Iris pigment epithelial cell (primary cell): ENCODE data around the gene PPFIBP1.
A peak's percentile ranks its signal among the peaks of the same experiment; 100 is the strongest.

Source experiments
- DNase-seq: peaks from one replicate; pipeline ENCODE4 v3.0.0-alpha.2; 2011; ENCODE audit warnings: low read depth

The PPFIBP1 gene

GRCh38 chr12:27665704-27666103 lies 141.7 kb downstream of the PPFIBP1 start:
- DNase-seq = no peak

GRCh38 chr12:27666510-27666909 lies 142.5 kb downstream of the PPFIBP1 start:
- DNase-seq = no peak

GRCh38 chr12:27667540-27667939 lies 143.5 kb downstream of the PPFIBP1 start:
- peak; percentile 79 for DNase-seq

DNA sequence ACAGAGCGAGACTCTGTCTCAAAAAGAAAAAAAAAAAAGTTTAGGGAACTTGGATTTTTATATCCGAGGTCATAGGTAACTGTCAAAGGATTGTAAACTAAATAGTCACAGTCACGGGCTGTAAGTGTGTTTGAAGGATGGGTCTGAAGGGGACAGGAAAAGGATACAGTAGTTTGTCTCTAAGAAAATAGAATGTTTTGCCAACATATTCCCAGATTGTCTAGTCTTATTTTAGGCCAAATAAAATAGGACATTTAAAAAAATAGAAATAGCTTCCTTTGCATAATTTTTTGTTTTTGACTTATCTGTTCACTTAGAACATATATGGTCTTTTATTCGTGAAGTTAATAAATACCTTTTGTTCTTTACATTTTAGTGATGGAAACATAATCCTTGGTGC lies 148.0 kb downstream of the PPFIBP1 start:
- no peak for DNase-seq

DNA sequence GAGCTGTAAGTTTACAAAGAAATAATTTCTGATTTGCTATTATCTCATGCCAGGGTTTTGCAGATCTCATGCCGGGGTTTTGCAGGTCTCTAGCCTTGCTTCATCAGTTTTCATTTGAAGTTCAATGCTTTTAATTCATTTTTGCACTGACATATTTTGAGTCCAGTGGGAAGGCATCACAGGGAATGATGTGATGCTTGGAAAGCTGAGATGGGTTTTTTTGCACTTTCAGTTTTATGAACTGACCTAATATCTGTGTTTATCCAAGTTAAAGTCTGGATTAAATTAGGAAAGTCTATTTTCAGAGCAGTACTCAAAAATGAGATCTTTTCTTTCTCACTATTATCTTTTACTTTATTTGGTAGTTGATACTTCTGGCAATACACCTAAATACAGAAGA lies 148.6 kb downstream of the PPFIBP1 start:
- no peak for DNase-seq

DNA sequence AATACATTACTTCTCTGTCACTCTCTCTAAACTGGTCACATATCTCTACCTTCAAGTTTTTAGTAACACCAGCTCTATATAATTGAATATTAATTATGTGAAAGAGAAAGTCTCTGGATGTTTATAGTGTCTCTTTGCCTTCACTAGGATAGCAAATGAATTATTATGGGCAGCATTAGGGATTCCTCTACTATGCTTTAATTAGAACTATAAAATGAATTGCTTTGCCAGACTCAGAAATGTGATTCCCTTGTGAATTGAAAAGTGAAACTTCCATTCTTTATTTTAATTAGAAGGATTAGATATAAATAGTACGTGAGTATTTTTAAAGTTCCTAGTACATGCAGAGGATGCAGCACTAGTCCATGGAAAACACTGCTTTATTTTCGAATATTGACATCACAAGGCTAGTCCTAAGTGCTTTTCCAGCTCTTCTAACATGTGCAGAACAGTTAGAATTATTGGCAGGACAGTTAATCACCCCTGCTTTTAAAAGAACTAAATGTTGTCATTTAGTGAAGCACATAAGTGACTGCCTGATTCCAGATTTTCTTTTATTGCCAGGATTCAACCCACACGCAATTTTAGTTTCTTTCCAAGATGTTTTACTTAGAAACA lies 149.2 kb downstream of the PPFIBP1 start:
- no peak for DNase-seq

- DNase-seq = no peak
Measured at GRCh38 chr12:27674989-27675388, 151.0 kb downstream of the PPFIBP1 start.

- no peak for DNase-seq
Measured at GRCh38 chr12:27680619-27681018, 156.6 kb downstream of the PPFIBP1 start.

DNA sequence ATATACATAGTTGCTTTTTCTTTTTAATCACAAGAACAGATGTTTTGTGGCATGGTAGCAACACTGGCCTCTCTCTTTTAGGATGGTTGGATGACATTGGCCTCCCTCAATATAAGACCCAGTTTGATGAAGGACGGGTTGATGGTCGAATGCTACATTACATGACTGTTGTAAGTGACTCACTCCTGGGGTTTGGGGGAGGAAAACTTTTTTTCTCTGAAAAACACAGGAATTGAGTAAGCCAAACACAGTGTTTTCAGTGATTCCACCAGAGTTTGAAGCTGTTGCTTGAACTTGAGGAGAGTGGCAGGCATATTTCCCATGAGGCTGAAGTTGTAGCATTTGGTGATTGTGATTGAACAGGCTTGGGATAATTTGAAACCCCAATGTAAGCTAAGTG lies 158.5 kb downstream of the PPFIBP1 start:
- peak; percentile 68 for DNase-seq

DNA sequence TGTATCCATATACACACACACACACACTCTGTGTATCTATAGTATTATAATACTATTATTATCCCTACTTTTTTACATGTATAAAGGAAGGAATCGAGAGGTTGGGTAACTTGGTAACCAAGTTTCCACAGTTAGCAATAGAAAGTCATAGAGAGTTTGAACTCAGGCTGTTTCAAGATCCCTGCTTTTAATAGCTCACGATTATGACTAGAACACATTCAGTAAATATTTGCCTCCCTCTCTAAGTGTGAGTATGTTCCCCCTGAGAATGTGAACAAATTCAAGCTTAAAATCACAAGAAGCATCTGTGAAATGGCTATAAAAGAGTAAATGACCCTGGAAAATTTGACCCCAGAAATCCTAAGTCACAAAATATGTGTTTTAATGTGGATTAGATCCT lies 161.3 kb downstream of the PPFIBP1 start:
- DNase-seq = no peak

- no peak for DNase-seq
Measured at GRCh38 chr12:27686147-27686546, 162.1 kb downstream of the PPFIBP1 start.

DNA sequence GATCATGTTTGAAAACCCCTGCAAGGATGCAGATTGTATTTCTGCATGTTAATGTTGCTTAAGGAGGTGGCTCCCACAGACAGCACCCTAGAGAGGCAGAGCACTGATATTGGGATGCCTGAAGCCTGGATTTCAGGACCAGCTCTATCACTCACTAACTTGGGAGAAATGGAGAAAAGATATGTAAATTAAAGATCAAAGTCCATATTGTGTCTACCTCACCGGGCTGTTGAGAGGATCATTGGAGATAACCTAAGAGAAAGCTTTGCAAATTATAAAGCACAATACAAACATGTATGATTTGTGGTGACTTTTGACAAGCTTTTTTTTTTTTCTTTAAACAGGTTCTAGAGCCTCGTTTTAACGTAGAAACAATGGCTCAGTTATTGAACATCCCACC lies 164.7 kb downstream of the PPFIBP1 start:
- no peak for DNase-seq

GRCh38 chr12:27689558-27690180 lies 165.7 kb downstream of the PPFIBP1 start:
- no peak for DNase-seq

DNA sequence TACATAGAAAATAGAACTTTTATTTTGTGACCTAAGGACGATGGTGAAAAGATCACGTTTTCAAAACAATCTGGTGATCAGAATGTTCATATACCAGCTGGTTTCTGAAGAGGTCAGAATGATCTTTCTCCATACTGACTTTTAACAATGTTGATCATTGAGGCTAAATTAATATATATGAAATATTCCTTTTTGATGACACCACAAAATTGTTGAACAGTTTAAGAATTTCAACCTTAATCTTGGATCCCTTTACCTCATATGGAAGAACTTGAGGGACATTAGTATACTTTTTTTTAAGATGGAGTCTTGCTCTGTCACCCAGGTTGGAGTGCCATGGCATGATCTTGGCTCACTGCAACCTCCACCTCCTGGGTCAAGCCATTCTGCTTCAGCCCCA lies 169.4 kb downstream of the PPFIBP1 start:
- DNase-seq = no peak

DNA sequence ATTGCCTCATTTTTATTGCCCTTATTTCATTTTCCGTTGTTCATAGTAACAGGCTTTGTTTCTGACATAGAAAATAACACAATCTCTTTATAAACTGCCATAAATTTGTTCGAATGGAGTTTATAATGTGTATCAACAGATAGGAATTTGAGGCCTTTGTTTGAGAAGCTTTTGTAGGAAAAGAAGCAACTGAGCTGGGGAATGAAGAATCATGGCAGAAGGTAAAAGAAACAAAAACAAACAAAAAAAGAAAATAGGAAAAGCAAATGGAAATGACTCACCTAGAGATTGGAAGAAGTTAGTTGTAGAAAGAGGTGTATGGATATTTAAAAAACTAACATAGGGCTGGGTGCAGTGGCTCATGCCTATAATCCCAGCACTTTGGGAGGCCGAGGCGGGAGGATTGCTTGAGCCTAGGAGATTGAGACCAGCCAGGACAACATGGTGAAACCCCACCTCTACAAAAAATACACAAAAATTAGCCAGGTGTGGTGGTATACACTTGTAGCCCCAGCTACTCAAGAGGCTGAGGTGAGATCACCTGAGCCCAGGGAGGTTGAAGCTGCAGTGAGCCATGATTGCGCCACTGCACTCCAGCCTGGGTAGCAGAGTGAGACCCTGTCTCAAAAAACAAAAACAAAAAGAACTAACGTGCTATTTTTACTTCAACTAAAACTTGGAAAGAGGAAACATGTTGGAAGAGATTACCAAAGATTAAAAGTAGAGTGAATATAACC lies 171.7 kb downstream of the PPFIBP1 start:
- no peak for DNase-seq

- no peak for DNase-seq
Measured at GRCh38 chr12:27696293-27696652, 172.3 kb downstream of the PPFIBP1 start, which contains the start of gene REP15. Gene REP15, plus strand, starts transcription at chr12:27696447. Its CDS starts 116 bp downstream, at chr12:27696563.

DNA sequence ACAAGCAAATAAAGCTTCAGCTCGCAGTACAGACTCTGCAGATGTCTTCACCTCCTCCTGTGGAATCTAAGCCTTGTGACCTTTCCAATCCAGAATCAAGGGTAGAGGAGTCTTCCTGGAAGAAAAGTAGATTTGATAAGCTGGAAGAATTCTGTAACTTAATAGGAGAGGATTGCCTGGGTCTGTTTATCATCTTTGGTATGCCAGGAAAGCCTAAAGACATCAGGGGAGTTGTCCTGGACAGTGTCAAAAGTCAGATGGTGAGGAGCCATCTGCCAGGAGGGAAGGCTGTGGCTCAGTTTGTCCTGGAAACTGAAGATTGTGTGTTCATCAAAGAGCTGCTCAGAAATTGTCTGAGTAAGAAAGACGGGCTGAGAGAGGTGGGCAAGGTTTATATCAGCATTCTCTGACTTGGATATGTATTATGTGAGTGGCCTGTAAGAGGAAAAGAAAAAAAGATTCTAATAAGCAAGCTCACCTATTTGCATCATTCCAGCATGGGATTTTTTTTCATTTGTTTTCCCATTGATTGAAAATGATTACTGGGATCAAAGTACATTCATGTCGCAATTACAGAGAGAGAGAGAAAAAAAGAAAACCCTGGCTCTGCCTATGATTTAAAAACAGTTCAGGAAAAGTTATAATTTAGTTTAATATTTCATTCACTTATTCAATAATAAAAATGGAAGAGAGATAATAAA lies 173.0 kb downstream of the PPFIBP1 start:
- no peak for DNase-seq

DNA sequence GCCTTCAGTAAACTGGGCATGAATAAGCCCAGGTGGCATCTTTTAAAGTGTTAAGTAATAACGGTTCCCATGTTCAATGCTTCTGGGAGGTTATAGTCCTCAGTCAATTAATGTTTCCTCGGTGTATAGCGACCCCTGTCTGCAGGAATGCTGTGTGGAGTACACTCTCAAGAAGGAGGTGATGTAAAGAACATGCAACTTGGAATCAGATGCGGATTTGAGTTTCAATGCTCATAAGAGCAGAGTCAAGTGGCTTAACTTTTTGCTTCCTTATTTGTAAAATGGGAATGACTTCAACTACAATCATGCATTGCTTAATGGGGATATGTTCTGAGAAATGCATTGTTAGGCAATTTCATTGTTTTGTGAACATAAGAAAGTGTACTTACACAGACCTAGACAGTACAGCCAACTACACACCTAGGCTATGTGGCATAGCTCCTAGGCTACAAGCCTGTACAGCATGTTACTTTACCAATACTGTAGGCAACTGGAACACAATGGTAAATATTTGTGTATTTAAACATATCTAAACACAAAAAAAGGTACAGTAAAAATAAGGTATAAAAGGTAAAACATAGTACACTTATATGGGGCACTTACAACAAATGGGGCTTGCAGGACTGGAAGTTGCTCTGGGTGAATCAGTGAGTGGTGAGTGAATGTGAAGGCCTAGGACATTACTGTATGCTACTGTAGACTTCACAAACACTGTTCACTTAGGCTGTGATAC lies 179.9 kb downstream of the PPFIBP1 start:
- DNase-seq = peak; percentile 84

- no peak for DNase-seq
Measured at GRCh38 chr12:27705263-27705662, 181.3 kb downstream of the PPFIBP1 start.

GRCh38 chr12:27707216-27707615 lies 183.2 kb downstream of the PPFIBP1 start:
- no peak for DNase-seq

- DNase-seq = no peak
Measured at GRCh38 chr12:27709212-27709931, 185.4 kb downstream of the PPFIBP1 start.
